Transverse colon (tissue), 4 donors: ENCODE measurements around the gene RD3L. TPM values are rescaled to one million over a fixed set of nuclear protein-coding genes. Genes with fewer than 3 reads are reported as not detected.
A peak's percentile ranks its signal among the peaks of the same experiment; 100 is the strongest.

ENCODE experiments used
- DNase-seq: peaks from one replicate; pipeline ENCODE4 v3.0.0-alpha.2; 2019
- H3K27ac ChIP-seq, 4 donors: fragments of 200-600 bp; sonication (generic); 2 replicates each; pipeline ENCODE4 v1.5.1; 2016 to 2018; ENCODE audit warnings: inconsistent platforms in 4 of 4
- H3K27me3 ChIP-seq: fragments of 200-600 bp; sonication (generic); 2 replicates; pipeline ENCODE4 v1.5.1; 2017; ENCODE audit warnings: inconsistent platforms
- H3K36me3 ChIP-seq, 4 donors: fragments of 200-600 bp; sonication (generic); 2 replicates each; pipeline ENCODE4 v1.5.1; 2017 to 2019; ENCODE audit warnings: inconsistent platforms in 4 of 4
- H3K4me1 ChIP-seq, 4 donors: fragments of 200-600 bp; sonication (generic); 2 replicates each; pipeline ENCODE4 v1.5.1; 2017 to 2020; ENCODE audit warnings: inconsistent platforms in 4 of 4
- H3K4me3 ChIP-seq, 4 donors: fragments of 200-600 bp; sonication (generic); 1 replicate in 1 of 4; 2 replicates in 3 of 4; pipeline versions ENCODE4 v1.5.1 to v1.6.1; 2017 to 2019; ENCODE audit warnings: inconsistent platforms in 4 of 4
- H3K9me3 ChIP-seq, 2 donors: fragments of 200-600 bp; sonication (generic); 2 replicates each; pipeline ENCODE4 v1.5.1; 2017 to 2019; ENCODE audit warnings: inconsistent platforms in 2 of 2
- CTCF ChIP-seq, 5 experiments: fragments of 200-600 bp in 3 of 5; fragments of 450-650 bp in 2 of 5; sonication (generic) in 3 of 5; IDR thresholded peaks; 1 replicate in 2 of 5; 2 replicates in 3 of 5; pipeline ENCODE4 v1.5.1; 2016 to 2017; ENCODE audit warnings: antibody characterized with exemption in 5 of 5, inconsistent platforms in 3 of 5, mild to moderate bottlenecking in 2 of 5, moderate library complexity in 1 of 5
- EP300 ChIP-seq: sonication (generic); formaldehyde crosslinking; IDR thresholded peaks from one replicate; pipeline ENCODE4 v1.6.1; 2017; ENCODE audit warnings: antibody characterized with exemption, low read depth
- POLR2A ChIP-seq: fragments of 450-650 bp; IDR thresholded peaks from one replicate; pipeline ENCODE4 v1.6.1; 2016; ENCODE audit warnings: antibody characterized with exemption, mild to moderate bottlenecking, moderate library complexity
- POLR2AphosphoS5 ChIP-seq, 3 donors: sonication (generic); formaldehyde crosslinking; IDR thresholded peaks; one replicate each; pipeline ENCODE4 v1.6.1; 2016; ENCODE audit warnings: antibody characterized with exemption in 3 of 3
- WGBS, 2 donors: methylation state at CpG; one replicate each; pipeline ENCODE4 v1.1.5; 2018; ENCODE audit warnings: low coverage in 1 of 2; 5-methylcytosine and 5-hydroxymethylcytosine counted together
- in situ Hi-C, 4 donors: fragments of 200-750 bp; cut with MboI; loops; one replicate each; pipeline versions ENCODE4 v1.15.0 to v1.15.1; 2017; ENCODE audit warnings: low sequenced_read_pairs in 3 of 4, low pct_ligation_motif_present in 1 of 4, low pct_unique_long_range_greater_than_20kb in 1 of 4
- intact Hi-C: fragments of 100-400 bp; cut with DNase I; formaldehyde crosslinking; loops from one replicate; pipeline ENCODE4 v1.15.1; 2023; ENCODE audit warnings: low total_unique reads
- total RNA-seq, 4 donors: library from RNA; depleted of rRNA; stranded (reverse); fragments of >200 nt; gene quantifications; one replicate each; pipeline ENCODE4 v1.1.0, GENCODE V29; 2016

The RD3L gene
- total RNA-seq, 4 donors from 2014 or later: not detected

DNA sequence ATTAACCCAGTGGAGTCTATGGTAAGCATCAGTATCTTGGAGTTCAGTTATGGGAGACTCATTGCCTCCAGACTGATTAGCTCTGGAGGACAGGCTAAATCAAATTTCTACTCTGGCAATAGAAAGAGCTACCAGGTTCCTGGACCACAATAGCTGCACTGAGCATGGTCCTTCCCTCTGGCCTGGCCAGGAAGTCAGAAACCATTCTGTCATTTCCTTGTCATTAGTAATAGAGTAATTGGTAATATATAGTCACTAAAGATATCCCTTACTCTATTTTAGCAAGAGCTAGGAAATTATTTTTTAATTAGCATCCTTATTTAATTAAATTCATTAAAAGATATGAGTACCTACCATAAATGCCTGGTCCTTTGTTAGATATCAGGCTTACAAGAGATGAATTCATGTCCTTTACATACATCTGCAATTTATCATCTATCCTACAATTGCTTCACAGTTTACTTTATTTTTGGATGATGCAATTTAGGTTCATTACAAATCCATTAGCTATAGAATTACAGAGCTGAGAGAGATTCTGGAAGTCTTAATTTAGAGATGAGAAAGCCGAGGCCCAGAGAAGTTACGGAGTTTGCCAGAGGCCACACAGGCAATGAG lies 37.7 kb downstream of the RD3L start:
- Histone ChIP-seq H3K27ac (no peak overlapping the region), H3K4me1 (peaks cover 0 to 4% (median 2%) of the 10 kb centered on the region in 4 donors), H3K4me3 (no peak overlapping the region), H3K9me3 (no peaks in the 10 kb centered on the region), H3K36me3 (no peaks in the 10 kb centered on the region), H3K27me3 (no peaks in the 10 kb centered on the region)
- DNase-seq: no peak
- 91% methylated on average over 2 of the region's 2 CpGs; no CpG with 5 or more reads in 1 of the 2 donors for WGBS, 2 donors
- in situ Hi-C loops (loop anchor here in 1 of 4 donors (25.0 kb wide), 1 partner anchor 317 kb away; no protein-coding TSS in a partner anchor), intact Hi-C loops (no loop called here)
- no peak for TF ChIP-seq POLR2AphosphoS5 (IDR thresholded peaks at IDR 0.05)
- no peak for TF ChIP-seq CTCF (IDR thresholded peaks at IDR 0.05)

- H3K4me1 ChIP-seq: peaks cover 22 to 46% (median 37%) of the 10 kb centered on the region in 4 donors
- 93% methylated on average over 14 of the region's 14 CpGs; no CpG with 5 or more reads in 1 of the 2 donors for WGBS, 2 donors
These were observed 42.5 kb downstream of the RD3L start for GRCh38 chr14:103899833-103900232.

GRCh38 chr14:103899316-103899715 lies 43.0 kb downstream of the RD3L start:
- no peak for DNase-seq
- Histone ChIP-seq H3K9me3 (no peaks in the 10 kb centered on the region), H3K4me1 (peaks cover 22 to 51% (median 42%) of the 10 kb centered on the region in 4 donors), H3K4me3 (no peak overlapping the region), H3K36me3 (no peaks in the 10 kb centered on the region), H3K27me3 (no peaks in the 10 kb centered on the region), H3K27ac (peak overlapping the region; percentile 31 to 83 (median 34))
- in situ Hi-C loops: no loop called here
- intact Hi-C loops: no loop called here
- TF ChIP-seq CTCF (IDR thresholded peaks at IDR 0.05): peak in 1 of 5 experiments; percentile 15
- no peak for TF ChIP-seq POLR2A
- TF ChIP-seq EP300: no peak
- WGBS, 2 donors: 60% methylated on average over 13 of the region's 13 CpGs; no CpG with 5 or more reads in 1 of the 2 donors

More at GRCh38 chr14:103899833-103900232, 42.5 kb downstream of the RD3L start:
- no peaks in the 10 kb centered on the region for H3K27me3 ChIP-seq
- no peak for TF ChIP-seq EP300
- TF ChIP-seq POLR2A: no peak
- TF ChIP-seq POLR2AphosphoS5 (IDR thresholded peaks at IDR 0.05): no peak
- TF ChIP-seq CTCF (IDR thresholded peaks at IDR 0.05): no peak
- H3K4me3 ChIP-seq: no peak overlapping the region
- H3K36me3 ChIP-seq: no peaks in the 10 kb centered on the region
- DNase-seq: no peak
- intact Hi-C loops: no loop called here
- in situ Hi-C loops: loop anchor here in 1 of 4 donors (25.0 kb wide), 1 partner anchor 313 kb away; no protein-coding TSS in a partner anchor
- no peaks in the 10 kb centered on the region for H3K9me3 ChIP-seq
- no peak overlapping the region for H3K27ac ChIP-seq

GRCh38 chr14:103898711-103899110 lies 43.6 kb downstream of the RD3L start:
- Histone ChIP-seq H3K4me1 (peaks cover 22 to 57% (median 45%) of the 10 kb centered on the region in 4 donors), H3K9me3 (no peaks in the 10 kb centered on the region), H3K36me3 (no peaks in the 10 kb centered on the region), H3K27me3 (no peaks in the 10 kb centered on the region), H3K27ac (peak overlapping the region; percentile 31 to 83 (median 34)), H3K4me3 (no peak overlapping the region)
- 74% methylated on average over 9 of the region's 9 CpGs; no CpG with 5 or more reads in 1 of the 2 donors for WGBS, 2 donors
- no peak for DNase-seq
- TF ChIP-seq POLR2AphosphoS5 (IDR thresholded peaks at IDR 0.05) (no peak), POLR2A (no peak), EP300 (no peak), CTCF (IDR thresholded peaks at IDR 0.05) (no peak)
- in situ Hi-C loops: no loop called here
- intact Hi-C loops: no loop called here
